C4-2B (cell line): ENCODE measurements around the gene DKK1.

ENCODE experiments used
- H3K27ac ChIP-seq: fragments of 450-650 bp; 2 replicates; pipeline ENCODE4 v1.5.1; 2017
- ZFX ChIP-seq: fragments of 450-650 bp; IDR thresholded peaks from 2 replicates; pipeline ENCODE4 v1.6.1; 2017
- TF ChIP-seq, protein P1 (sequence below): fragments of 450-650 bp; conservative IDR thresholded peaks from 2 replicates; pipeline ENCODE4 v1.5.1; 2017; ENCODE audit warnings: mild to moderate bottlenecking

Gene DKK1

DNA sequence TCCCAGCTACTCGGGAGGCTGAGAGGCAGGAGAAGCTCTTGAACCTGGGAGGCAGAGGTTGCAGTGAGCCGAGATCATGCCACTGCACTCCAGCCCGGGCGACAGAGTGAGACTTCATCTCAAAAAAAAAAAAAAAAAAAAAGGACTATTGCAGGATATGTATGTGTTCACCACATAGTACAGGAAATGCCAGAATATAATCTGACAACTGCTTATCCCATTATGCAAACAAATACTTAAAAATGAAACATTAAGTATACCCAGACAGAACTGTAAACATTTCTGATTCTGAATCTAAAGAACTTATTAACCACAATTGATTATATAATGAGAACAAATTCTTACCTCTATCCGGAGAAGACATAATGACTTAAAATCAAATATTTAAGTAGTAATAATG, 18.7 kb downstream of the DKK1 start:
- no peak overlapping the region for H3K27ac ChIP-seq
- no peak for TF ChIP-seq ZFX
- TF ChIP-seq, protein P1, sequence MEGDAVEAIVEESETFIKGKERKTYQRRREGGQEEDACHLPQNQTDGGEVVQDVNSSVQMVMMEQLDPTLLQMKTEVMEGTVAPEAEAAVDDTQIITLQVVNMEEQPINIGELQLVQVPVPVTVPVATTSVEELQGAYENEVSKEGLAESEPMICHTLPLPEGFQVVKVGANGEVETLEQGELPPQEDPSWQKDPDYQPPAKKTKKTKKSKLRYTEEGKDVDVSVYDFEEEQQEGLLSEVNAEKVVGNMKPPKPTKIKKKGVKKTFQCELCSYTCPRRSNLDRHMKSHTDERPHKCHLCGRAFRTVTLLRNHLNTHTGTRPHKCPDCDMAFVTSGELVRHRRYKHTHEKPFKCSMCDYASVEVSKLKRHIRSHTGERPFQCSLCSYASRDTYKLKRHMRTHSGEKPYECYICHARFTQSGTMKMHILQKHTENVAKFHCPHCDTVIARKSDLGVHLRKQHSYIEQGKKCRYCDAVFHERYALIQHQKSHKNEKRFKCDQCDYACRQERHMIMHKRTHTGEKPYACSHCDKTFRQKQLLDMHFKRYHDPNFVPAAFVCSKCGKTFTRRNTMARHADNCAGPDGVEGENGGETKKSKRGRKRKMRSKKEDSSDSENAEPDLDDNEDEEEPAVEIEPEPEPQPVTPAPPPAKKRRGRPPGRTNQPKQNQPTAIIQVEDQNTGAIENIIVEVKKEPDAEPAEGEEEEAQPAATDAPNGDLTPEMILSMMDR: no peak

DNA sequence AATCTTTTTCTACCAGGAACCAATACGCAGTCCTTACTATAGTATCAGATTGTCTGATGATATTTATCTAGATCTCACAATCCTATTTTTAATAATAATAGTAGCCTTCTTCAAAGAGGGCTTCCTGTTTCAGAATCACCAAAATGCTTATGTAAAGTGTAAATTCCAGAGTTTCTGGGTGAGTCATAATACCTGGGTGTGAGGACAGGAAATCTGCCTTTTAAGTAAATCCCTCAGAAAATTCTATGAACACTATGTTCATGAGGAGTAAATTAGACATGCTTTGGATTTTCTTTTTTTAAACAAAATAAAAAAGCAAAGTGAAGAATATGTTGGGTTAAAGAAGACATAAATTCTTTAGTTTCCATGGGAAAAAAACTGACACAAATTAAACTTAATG, 20.5 kb downstream of the DKK1 start:
- TF ChIP-seq, protein P1: no peak
- no peak for TF ChIP-seq ZFX
- no peak overlapping the region for H3K27ac ChIP-seq

- no peak for TF ChIP-seq ZFX
- TF ChIP-seq, protein P1: no peak
- H3K27ac ChIP-seq: no peak overlapping the region
Measured at GRCh38 chr10:52335665-52336064, 21.6 kb downstream of the DKK1 start.

GRCh38 chr10:52337225-52337624, 23.1 kb downstream of the DKK1 start:
- no peak for TF ChIP-seq ZFX
- TF ChIP-seq, protein P1: no peak
- no peak overlapping the region for H3K27ac ChIP-seq

DNA sequence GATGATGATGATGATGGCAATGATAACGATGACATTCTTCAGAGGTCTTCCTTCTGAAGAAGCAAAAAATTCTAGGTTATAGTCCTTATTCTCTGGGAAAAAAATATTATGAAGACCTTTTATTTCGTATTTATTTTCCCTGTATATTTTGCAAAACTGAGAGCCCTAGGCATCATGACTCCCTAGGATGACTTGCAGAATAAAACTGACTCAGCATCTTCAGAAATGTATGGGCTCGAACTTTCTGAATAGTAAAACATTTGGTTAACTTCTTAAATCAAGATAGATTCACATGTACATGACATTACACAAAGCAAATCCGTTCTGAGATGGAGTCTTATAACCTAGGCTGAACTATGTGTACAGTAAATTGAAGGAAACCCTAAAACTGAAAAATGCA, 29.4 kb downstream of the DKK1 start:
- H3K27ac ChIP-seq: no peak overlapping the region
- TF ChIP-seq ZFX: no peak
- TF ChIP-seq, protein P1: no peak

- H3K27ac ChIP-seq: no peak overlapping the region
- TF ChIP-seq, protein P1: 0 out of 2 replicates have a peak, but pooled peaks have one; percentile 3
- TF ChIP-seq ZFX: no peak
Measured at GRCh38 chr10:52346394-52347326, 32.6 kb downstream of the DKK1 start.

GRCh38 chr10:52347327-52347667, 33.2 kb downstream of the DKK1 start:
- H3K27ac ChIP-seq: no peak overlapping the region
- no peak for TF ChIP-seq ZFX
- TF ChIP-seq, protein P1: no peak
